ENCODE data around the gene OR10A4.

DNA sequence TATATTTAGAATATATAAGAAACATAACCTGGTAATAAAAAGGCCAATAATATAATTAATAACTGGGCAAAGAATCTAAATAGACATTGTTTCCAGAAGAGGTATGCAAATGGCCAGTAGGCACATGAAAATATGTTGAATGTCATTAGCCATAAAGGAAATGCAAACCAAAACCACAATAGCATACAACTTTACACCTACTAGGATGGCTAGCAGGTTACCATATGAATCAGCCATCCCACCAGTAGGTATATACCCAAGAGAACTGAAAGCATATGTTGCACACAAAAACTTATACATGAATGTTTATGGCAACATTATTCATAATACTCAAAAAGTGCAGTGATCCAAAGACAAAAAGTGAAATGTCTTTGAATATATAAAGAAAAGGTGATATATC is 18.6 kb downstream of the OR10A4 start:
- TF ChIP-seq POLR2A (IDR thresholded peaks at IDR 0.05): no peak
- TF ChIP-seq, protein P1, sequence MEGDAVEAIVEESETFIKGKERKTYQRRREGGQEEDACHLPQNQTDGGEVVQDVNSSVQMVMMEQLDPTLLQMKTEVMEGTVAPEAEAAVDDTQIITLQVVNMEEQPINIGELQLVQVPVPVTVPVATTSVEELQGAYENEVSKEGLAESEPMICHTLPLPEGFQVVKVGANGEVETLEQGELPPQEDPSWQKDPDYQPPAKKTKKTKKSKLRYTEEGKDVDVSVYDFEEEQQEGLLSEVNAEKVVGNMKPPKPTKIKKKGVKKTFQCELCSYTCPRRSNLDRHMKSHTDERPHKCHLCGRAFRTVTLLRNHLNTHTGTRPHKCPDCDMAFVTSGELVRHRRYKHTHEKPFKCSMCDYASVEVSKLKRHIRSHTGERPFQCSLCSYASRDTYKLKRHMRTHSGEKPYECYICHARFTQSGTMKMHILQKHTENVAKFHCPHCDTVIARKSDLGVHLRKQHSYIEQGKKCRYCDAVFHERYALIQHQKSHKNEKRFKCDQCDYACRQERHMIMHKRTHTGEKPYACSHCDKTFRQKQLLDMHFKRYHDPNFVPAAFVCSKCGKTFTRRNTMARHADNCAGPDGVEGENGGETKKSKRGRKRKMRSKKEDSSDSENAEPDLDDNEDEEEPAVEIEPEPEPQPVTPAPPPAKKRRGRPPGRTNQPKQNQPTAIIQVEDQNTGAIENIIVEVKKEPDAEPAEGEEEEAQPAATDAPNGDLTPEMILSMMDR (IDR thresholded peaks at IDR 0.05): no peak

Measured in testis (tissue), 2 donors.